Panc1 (cell line): ENCODE measurements around the gene ZDHHC13.

Experiments used
- CTCF ChIP-seq: fragments of 450-650 bp; IDR thresholded peaks from 2 replicates; pipeline ENCODE4 v1.5.1; 2017; ENCODE audit warnings: mild to moderate bottlenecking
- POLR2AphosphoS5 ChIP-seq: IDR thresholded peaks from 2 replicates; pipeline ENCODE4 v1.6.1; 2012; ENCODE audit warnings: mild to moderate bottlenecking, low read depth, low read length, moderate library complexity
- TF ChIP-seq, protein P1 (sequence below), 2 experiments: IDR thresholded peaks; 2 replicates each; pipeline ENCODE4 v1.6.1; 2011 to 2012; ENCODE audit warnings: low read depth in 2 of 2, control low read depth in 1 of 2, low read length in 1 of 2, mild to moderate bottlenecking in 1 of 2, moderate library complexity in 1 of 2; ENCODE audit not compliant: insufficient read depth in 1 of 2

- TF ChIP-seq, protein P1, sequence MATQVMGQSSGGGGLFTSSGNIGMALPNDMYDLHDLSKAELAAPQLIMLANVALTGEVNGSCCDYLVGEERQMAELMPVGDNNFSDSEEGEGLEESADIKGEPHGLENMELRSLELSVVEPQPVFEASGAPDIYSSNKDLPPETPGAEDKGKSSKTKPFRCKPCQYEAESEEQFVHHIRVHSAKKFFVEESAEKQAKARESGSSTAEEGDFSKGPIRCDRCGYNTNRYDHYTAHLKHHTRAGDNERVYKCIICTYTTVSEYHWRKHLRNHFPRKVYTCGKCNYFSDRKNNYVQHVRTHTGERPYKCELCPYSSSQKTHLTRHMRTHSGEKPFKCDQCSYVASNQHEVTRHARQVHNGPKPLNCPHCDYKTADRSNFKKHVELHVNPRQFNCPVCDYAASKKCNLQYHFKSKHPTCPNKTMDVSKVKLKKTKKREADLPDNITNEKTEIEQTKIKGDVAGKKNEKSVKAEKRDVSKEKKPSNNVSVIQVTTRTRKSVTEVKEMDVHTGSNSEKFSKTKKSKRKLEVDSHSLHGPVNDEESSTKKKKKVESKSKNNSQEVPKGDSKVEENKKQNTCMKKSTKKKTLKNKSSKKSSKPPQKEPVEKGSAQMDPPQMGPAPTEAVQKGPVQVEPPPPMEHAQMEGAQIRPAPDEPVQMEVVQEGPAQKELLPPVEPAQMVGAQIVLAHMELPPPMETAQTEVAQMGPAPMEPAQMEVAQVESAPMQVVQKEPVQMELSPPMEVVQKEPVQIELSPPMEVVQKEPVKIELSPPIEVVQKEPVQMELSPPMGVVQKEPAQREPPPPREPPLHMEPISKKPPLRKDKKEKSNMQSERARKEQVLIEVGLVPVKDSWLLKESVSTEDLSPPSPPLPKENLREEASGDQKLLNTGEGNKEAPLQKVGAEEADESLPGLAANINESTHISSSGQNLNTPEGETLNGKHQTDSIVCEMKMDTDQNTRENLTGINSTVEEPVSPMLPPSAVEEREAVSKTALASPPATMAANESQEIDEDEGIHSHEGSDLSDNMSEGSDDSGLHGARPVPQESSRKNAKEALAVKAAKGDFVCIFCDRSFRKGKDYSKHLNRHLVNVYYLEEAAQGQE (IDR thresholded peaks at IDR 0.05; ENCODE audit: insufficient read depth in 1 of 2, low read depth in 2 of 2, low read length in 1 of 2), result no peak
- TF ChIP-seq POLR2AphosphoS5 (no peak), CTCF (no peak)
These were observed 46.1 kb downstream of the ZDHHC13 start for GRCh38 chr11:19162951-19163505.
